Measurements from ENCODE around the gene EPB41L1. TPM values are rescaled to one million over a fixed set of nuclear protein-coding genes. Genes with fewer than 3 reads are reported as not detected.

EPB41L1 gene
- total RNA-seq, 1 experiment from 2014 or later: 42.1 TPM

GRCh38 chr20:36261389-36262105 is 107.0 kb downstream of the EPB41L1 start:
- CTCF ChIA-PET: no interaction called here
- H3K9me2 ChIP-seq (ENCODE audit: insufficient read depth): no peaks in the 10 kb centered on the region
- no peak overlapping the region for H2AFZ ChIP-seq (ENCODE audit: low read depth, low read length, poor library complexity, severe bottlenecking)
- ATAC-seq (peak; percentile 46; the same call in 1 of the 2 replicates), DNase-seq (ENCODE audit: low read depth, low spot score) (no peak)
- no TSS peak for BruUV-seq (replicated peaks)
- H3K27me3 ChIP-seq (ENCODE audit: insufficient read depth, low read length): no peaks in the 10 kb centered on the region
- no peak overlapping the region for H3K9ac ChIP-seq (ENCODE audit: low read length)
- TF ChIP-seq, protein P1, sequence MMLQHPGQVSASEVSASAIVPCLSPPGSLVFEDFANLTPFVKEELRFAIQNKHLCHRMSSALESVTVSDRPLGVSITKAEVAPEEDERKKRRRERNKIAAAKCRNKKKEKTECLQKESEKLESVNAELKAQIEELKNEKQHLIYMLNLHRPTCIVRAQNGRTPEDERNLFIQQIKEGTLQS (IDR thresholded peaks at IDR 0.05): no peak
- TF ChIP-seq ZNF274 (IDR thresholded peaks at IDR 0.05; ENCODE audit: low read depth, low read length) (no peak), SRF (IDR thresholded peaks at IDR 0.05; ENCODE audit: low read depth) (no peak), EZH2 (IDR thresholded peaks at IDR 0.05) (no peak), ZFX (IDR thresholded peaks at IDR 0.05) (no peak), SP1 (IDR thresholded peaks at IDR 0.05; ENCODE audit: low read depth) (no peak), YY1 (IDR thresholded peaks at IDR 0.05; ENCODE audit: extremely low read depth, insufficient replicate concordance, low read depth, low read length) (no peak), EZH2phosphoT487 (IDR thresholded peaks at IDR 0.05; ENCODE audit: borderline replicate concordance) (no peak), CBX3 (IDR thresholded peaks at IDR 0.05; ENCODE audit: low read depth) (no peak), REST (IDR thresholded peaks at IDR 0.05; ENCODE audit: low read depth) (no peak), JUND (IDR thresholded peaks at IDR 0.05) (no peak), SIN3A (IDR thresholded peaks at IDR 0.05; ENCODE audit: low read depth) (no peak), ELF1 (IDR thresholded peaks at IDR 0.05; ENCODE audit: borderline replicate concordance, low read depth) (no peak), FOSL1 (IDR thresholded peaks at IDR 0.05; ENCODE audit: low read depth) (no peak), RAD21 (IDR thresholded peaks at IDR 0.05; ENCODE audit: low read depth) (no peak), POLR2A (IDR thresholded peaks at IDR 0.05; ENCODE audit: borderline replicate concordance, extremely low read depth, insufficient read depth, insufficient read length) (no peak), MAX (IDR thresholded peaks at IDR 0.05) (no peak)
- TF ChIP-seq, protein P2, sequence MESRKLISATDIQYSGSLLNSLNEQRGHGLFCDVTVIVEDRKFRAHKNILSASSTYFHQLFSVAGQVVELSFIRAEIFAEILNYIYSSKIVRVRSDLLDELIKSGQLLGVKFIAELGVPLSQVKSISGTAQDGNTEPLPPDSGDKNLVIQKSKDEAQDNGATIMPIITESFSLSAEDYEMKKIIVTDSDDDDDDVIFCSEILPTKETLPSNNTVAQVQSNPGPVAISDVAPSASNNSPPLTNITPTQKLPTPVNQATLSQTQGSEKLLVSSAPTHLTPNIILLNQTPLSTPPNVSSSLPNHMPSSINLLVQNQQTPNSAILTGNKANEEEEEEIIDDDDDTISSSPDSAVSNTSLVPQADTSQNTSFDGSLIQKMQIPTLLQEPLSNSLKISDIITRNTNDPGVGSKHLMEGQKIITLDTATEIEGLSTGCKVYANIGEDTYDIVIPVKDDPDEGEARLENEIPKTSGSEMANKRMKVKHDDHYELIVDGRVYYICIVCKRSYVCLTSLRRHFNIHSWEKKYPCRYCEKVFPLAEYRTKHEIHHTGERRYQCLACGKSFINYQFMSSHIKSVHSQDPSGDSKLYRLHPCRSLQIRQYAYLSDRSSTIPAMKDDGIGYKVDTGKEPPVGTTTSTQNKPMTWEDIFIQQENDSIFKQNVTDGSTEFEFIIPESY (IDR thresholded peaks at IDR 0.05; ENCODE audit: extremely low read depth, insufficient replicate concordance, low read length): no peak
- H3K9me3 ChIP-seq (ENCODE audit: control insufficient read depth in 1 of 2, insufficient read depth in 1 of 2, low read depth in 1 of 2, low read length in 2 of 2): no peaks in the 10 kb centered on the region
- POLR2A ChIA-PET: no interaction called here
- no peaks in the 10 kb centered on the region for H3K79me2 ChIP-seq (ENCODE audit: insufficient read depth, low read length)
- H3K36me3 ChIP-seq (ENCODE audit: control insufficient read depth in 1 of 2, insufficient read depth in 2 of 2, low read length in 2 of 2): peaks cover 0 to 6% of the 10 kb centered on the region in 2 experiments; a peak in 2 of 4 replicates
- H3K4me3 ChIP-seq (replicated peaks in 1 of 2; ENCODE audit: low read depth in 1 of 2, low read length in 2 of 2): no peak overlapping the region
- RAD21 ChIA-PET (ENCODE audit: low non-redundant PET in 1 of 2, low total read pairs in 2 of 2, uncharacterized antibody in 2 of 2, unreplicated experiment in 2 of 2): no interaction called here
- intact Hi-C loops (cut with micrococcal nuclease): no loop called here
- no peak overlapping the region for H3K4me2 ChIP-seq (ENCODE audit: low read length)
- no peaks in the 10 kb centered on the region for H3K4me1 ChIP-seq (ENCODE audit: control insufficient read depth in 1 of 2, insufficient read depth in 2 of 2, low read length in 2 of 2)
- no peak overlapping the region for H3K27ac ChIP-seq (ENCODE audit: low read depth, low read length)
- H4K20me1 ChIP-seq (ENCODE audit: insufficient read depth): no peaks in the 10 kb centered on the region
